Heart left ventricle (tissue), 16 donors: Measurements from ENCODE around the gene GPR37. TPM values are rescaled to one million over a fixed set of nuclear protein-coding genes. Genes with fewer than 3 reads are reported as not detected.

ENCODE experiments used
- ATAC-seq, 4 donors: fragments of 200-7000 bp; cut with Tn5 transposase; one replicate each; pipeline ENCODE4 v1.9.1; 2020 to 2022; ENCODE audit warnings: moderate library complexity in 4 of 4, mild to moderate bottlenecking in 3 of 4, moderate number of reproducible peaks in 1 of 4
- DNase-seq, 5 donors: peaks; one replicate each; pipeline ENCODE4 v3.0.0-alpha.2; 2020
- H3K27ac ChIP-seq, 12 donors: fragments of 200-600 bp; sonication (generic) in 4 of 12; one replicate each; pipeline versions ENCODE4 v1.5.0 to v1.8.0; 2016 to 2022; ENCODE audit warnings: mild to moderate bottlenecking in 2 of 12
- H3K27me3 ChIP-seq, 9 donors: fragments of 200-600 bp; sonication (generic) in 2 of 9; one replicate each; pipeline versions ENCODE4 v1.5.1 to v1.8.0; 2016 to 2022; ENCODE audit warnings: mild to moderate bottlenecking in 3 of 9
- H3K36me3 ChIP-seq, 9 donors: fragments of 200-600 bp; sonication (generic) in 2 of 9; one replicate each; pipeline versions ENCODE4 v1.5.0 to v1.8.0; 2018 to 2022; ENCODE audit warnings: mild to moderate bottlenecking in 2 of 9
- H3K4me1 ChIP-seq, 12 donors: fragments of 200-600 bp; sonication (generic) in 4 of 12; one replicate each; pipeline versions ENCODE4 v1.5.0 to v1.8.0; 2016 to 2022; ENCODE audit warnings: mild to moderate bottlenecking in 3 of 12
- H3K4me3 ChIP-seq, 12 donors: fragments of 200-600 bp; sonication (generic) in 4 of 12; one replicate each; pipeline versions ENCODE4 v1.5.0 to v1.8.0; 2017 to 2022; ENCODE audit warnings: mild to moderate bottlenecking in 9 of 12, moderate library complexity in 4 of 12
- H3K9me3 ChIP-seq, 12 donors: fragments of 200-600 bp; sonication (generic) in 4 of 12; one replicate each; pipeline versions ENCODE4 v1.5.0 to v1.8.0; 2016 to 2022; ENCODE audit warnings: mild to moderate bottlenecking in 1 of 12
- POLR2A ChIP-seq, 2 donors: fragments of 450-650 bp; IDR thresholded peaks; one replicate each; pipeline ENCODE4 v1.6.1; 2017; ENCODE audit warnings: antibody characterized with exemption in 2 of 2, mild to moderate bottlenecking in 2 of 2, moderate library complexity in 2 of 2
- WGBS, 4 donors: extraction: QIAGEN DNeasy Blood & Tissue Kit in 2 of 4; methylation state at CpG; one replicate each; pipeline versions ENCODE4 v1.1.5 to v1.1.7; 2013 to 2018; 5-methylcytosine and 5-hydroxymethylcytosine counted together
- intact Hi-C, 10 donors: fragments of 100-400 bp; cut with DNase I; formaldehyde crosslinking; loops; one replicate each; pipeline versions ENCODE4 v1.11.1 to v1.14.2; 2022
- polyA plus RNA-seq, 2 donors: library from polyadenylated mRNA; stranded (reverse); fragments of 200-250 nt; gene quantifications; one replicate each; pipeline ENCODE4 v1.2.3, GENCODE V29; 2013
- total RNA-seq, 9 donors: library from RNA; depleted of rRNA in 2 of 9; stranded (reverse); fragments of >200 nt in 2 of 9; fragmentation: NEBNext Ultra II Directional in 3 of 9; extraction: Animal tissue kit (Norgen Biotek cat#: 25700) in 3 of 9; gene quantifications; one replicate each; pipeline versions ENCODE4 v1.1.0 to v1.2.4, GENCODE V29; 2016 to 2023
- TF ChIP-seq, protein P1 (sequence below), 12 donors: fragments of 200-600 bp; sonication (generic) in 4 of 12; IDR thresholded peaks; one replicate each; pipeline versions ENCODE4 v1.5.0 to v1.8.0; 2018 to 2022; ENCODE audit warnings: antibody characterized with exemption in 12 of 12, mild to moderate bottlenecking in 5 of 12
- donor health status: ischemic (EF 13 %, LVEDD 7.1; RV severe dilation, severe dysfunction).
- donor health status: healthy with polysubstance abuse.
- donor health status: DM: no; HTN: yes; CAD: no.
- donor health status: DM: no; HTN: no; CAD: no.
- donor health status: ischemic (EF 25% LVEDD 6.9; RV normal size, moderate dysfunction).
- donor health status: ischemic (EF 25% LVEDD 5.7; RV mildly dilated, moderate dysfunction).
- donor health status: healthy.
- donor health status: DM: yes; HTN: yes; CAD: no.
- donor health status: ischemic (EF 35%, LVEDD 5.7; RV mildly dilated, moderate dysfunction).
- donor health status: nonischemic (EF 11% LVEDD 7.7; RV severe dilation, severe dysfunction).
- donor health status: DM: yes; HTN: yes; CAD: no.
- donor health status: PGD.
- donor health status: ischemic (EF 29% LVEDD 5.4; RV normal size, mild dysfunction).
- donor health status: nonischemic (EF 23%, LVEDD 6.1; RV moderate dilation, normal function).

GPR37 gene
- total and polyA plus RNA-seq, 11 donors, result 0.01 to 0.48 (median 0.25) TPM; not detected in 8

DNA sequence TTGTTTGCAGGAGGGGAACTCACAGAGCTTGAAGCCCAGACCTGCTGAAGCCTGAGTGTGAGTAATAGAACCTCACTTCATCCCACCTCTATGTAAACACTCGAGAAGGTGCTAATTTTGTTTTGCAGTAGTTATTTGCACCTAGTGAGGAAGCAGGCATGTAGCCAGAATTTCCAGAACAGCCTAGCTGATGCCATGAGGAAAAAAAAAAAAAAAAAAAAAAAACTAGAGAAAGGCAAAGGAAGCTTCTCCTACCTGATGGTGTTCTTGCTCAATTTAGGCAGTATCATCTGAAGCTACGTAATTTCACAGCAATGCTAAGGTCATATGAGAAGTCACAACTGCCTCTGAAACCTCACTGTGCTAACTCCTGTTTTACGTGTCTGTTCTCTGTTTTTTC is 13.6 kb upstream of the GPR37 start:
- H3K27me3 ChIP-seq, result peaks cover 0 to 13% (median 0%) of the 10 kb centered on the region in 9 donors
- ATAC-seq (no peak), DNase-seq (no peak)
- no peaks in the 10 kb centered on the region for H3K4me1 ChIP-seq
- H3K36me3 ChIP-seq, result no peaks in the 10 kb centered on the region
- no peak overlapping the region for H3K4me3 ChIP-seq
- intact Hi-C loops, result no loop called here
- WGBS, 4 donors, result 51 to 62% (median 59%) methylated on average over 3 of the region's 3 CpGs
- no peak for TF ChIP-seq POLR2A (IDR thresholded peaks at IDR 0.05)
- TF ChIP-seq, protein P1, sequence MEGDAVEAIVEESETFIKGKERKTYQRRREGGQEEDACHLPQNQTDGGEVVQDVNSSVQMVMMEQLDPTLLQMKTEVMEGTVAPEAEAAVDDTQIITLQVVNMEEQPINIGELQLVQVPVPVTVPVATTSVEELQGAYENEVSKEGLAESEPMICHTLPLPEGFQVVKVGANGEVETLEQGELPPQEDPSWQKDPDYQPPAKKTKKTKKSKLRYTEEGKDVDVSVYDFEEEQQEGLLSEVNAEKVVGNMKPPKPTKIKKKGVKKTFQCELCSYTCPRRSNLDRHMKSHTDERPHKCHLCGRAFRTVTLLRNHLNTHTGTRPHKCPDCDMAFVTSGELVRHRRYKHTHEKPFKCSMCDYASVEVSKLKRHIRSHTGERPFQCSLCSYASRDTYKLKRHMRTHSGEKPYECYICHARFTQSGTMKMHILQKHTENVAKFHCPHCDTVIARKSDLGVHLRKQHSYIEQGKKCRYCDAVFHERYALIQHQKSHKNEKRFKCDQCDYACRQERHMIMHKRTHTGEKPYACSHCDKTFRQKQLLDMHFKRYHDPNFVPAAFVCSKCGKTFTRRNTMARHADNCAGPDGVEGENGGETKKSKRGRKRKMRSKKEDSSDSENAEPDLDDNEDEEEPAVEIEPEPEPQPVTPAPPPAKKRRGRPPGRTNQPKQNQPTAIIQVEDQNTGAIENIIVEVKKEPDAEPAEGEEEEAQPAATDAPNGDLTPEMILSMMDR (IDR thresholded peaks at IDR 0.05), result no peak
- no peaks in the 10 kb centered on the region for H3K9me3 ChIP-seq
- H3K27ac ChIP-seq, result no peak overlapping the region

- H3K27ac ChIP-seq, result no peak overlapping the region
- H3K36me3 ChIP-seq, result no peaks in the 10 kb centered on the region
- H3K4me3 ChIP-seq, result no peak overlapping the region
- 70 to 79% (median 75%) methylated on average over 2 of the region's 2 CpGs for WGBS, 4 donors
- H3K9me3 ChIP-seq, result no peaks in the 10 kb centered on the region
- H3K27me3 ChIP-seq, result peaks cover 0 to 17% (median 0%) of the 10 kb centered on the region in 9 donors
- no peak for TF ChIP-seq POLR2A (IDR thresholded peaks at IDR 0.05)
- TF ChIP-seq, protein P1 (IDR thresholded peaks at IDR 0.05), result no peak
- no peaks in the 10 kb centered on the region for H3K4me1 ChIP-seq
- intact Hi-C loops, result no loop called here
- no peak for ATAC-seq
- DNase-seq, result no peak
These were observed 11.7 kb upstream of the GPR37 start for GRCh38 chr7:124777268-124777667.

GRCh38 chr7:124776153-124776552 is 10.6 kb upstream of the GPR37 start:
- Histone ChIP-seq H3K9me3 (no peaks in the 10 kb centered on the region), H3K27me3 (peaks cover 0 to 17% (median 0%) of the 10 kb centered on the region in 9 donors), H3K4me1 (no peaks in the 10 kb centered on the region), H3K36me3 (no peaks in the 10 kb centered on the region), H3K27ac (no peak overlapping the region), H3K4me3 (no peak overlapping the region)
- intact Hi-C loops, result no loop called here
- 39 to 52% (median 44%) methylated on average over 2 of the region's 2 CpGs for WGBS, 4 donors
- DNase-seq (no peak), ATAC-seq (no peak)
- TF ChIP-seq, protein P1 (IDR thresholded peaks at IDR 0.05), result no peak
- TF ChIP-seq POLR2A (IDR thresholded peaks at IDR 0.05), result no peak

- no peak overlapping the region for H3K27ac ChIP-seq
- TF ChIP-seq, protein P1 (IDR thresholded peaks at IDR 0.05), result no peak
- TF ChIP-seq POLR2A (IDR thresholded peaks at IDR 0.05), result no peak
- no peaks in the 10 kb centered on the region for H3K4me1 ChIP-seq
- H3K27me3 ChIP-seq, result peaks cover 0 to 17% (median 0%) of the 10 kb centered on the region in 9 donors
- ATAC-seq (no peak), DNase-seq (no peak)
- H3K9me3 ChIP-seq, result no peaks in the 10 kb centered on the region
- intact Hi-C loops, result no loop called here
- H3K4me3 ChIP-seq, result no peak overlapping the region
- H3K36me3 ChIP-seq, result no peaks in the 10 kb centered on the region
These were observed 9.8 kb upstream of the GPR37 start for GRCh38 chr7:124775422-124775821.
